Lung (tissue), 12 donors: Measurements from ENCODE around the gene TCHH. TPM values are rescaled to one million over a fixed set of nuclear protein-coding genes. Genes with fewer than 3 reads are reported as not detected.

Source experiments
- ATAC-seq: fragments of 200-7000 bp; cut with Tn5 transposase; one replicate; pipeline ENCODE4 v1.9.1; 2020; ENCODE audit warnings: moderate number of reproducible peaks; ENCODE audit not compliant: insufficient read depth, low FRiP score
- DNase-seq, 3 donors: peaks; one replicate each; pipeline ENCODE4 v3.0.0-alpha.2; 2013 to 2017
- H3K27ac ChIP-seq, 2 donors: one replicate each; pipeline ENCODE4 v1.5.1; 2013; ENCODE audit warnings: mild to moderate bottlenecking in 2 of 2, moderate library complexity in 2 of 2, control low read depth in 1 of 2, inconsistent platforms in 1 of 2, low read depth in 1 of 2, low read length in 1 of 2
- H3K27me3 ChIP-seq, 3 donors: one replicate each; pipeline ENCODE4 v1.5.1; 2013; ENCODE audit warnings: low read length in 2 of 3; ENCODE audit not compliant: control insufficient read depth in 3 of 3, insufficient read depth in 3 of 3
- H3K36me3 ChIP-seq, 4 donors: one replicate each; pipeline ENCODE4 v1.5.1; 2013; ENCODE audit warnings: low read length in 4 of 4, mild to moderate bottlenecking in 1 of 4, moderate library complexity in 1 of 4; ENCODE audit not compliant: control insufficient read depth in 4 of 4, insufficient read depth in 4 of 4
- H3K4me1 ChIP-seq, 5 donors: one replicate each; pipeline ENCODE4 v1.5.1; 2013; ENCODE audit warnings: low read length in 5 of 5, mild to moderate bottlenecking in 2 of 5, moderate library complexity in 1 of 5; ENCODE audit not compliant: control insufficient read depth in 5 of 5, insufficient read depth in 5 of 5
- H3K4me3 ChIP-seq: one replicate; pipeline ENCODE4 v1.5.1; 2013; ENCODE audit warnings: mild to moderate bottlenecking, control low read depth, moderate library complexity
- H3K9ac ChIP-seq, 2 donors: one replicate each; pipeline ENCODE4 v1.5.1; 2013; ENCODE audit warnings: low read length in 2 of 2, control low read depth in 1 of 2; ENCODE audit not compliant: insufficient read depth in 1 of 2
- H3K9me3 ChIP-seq, 4 donors: one replicate each; pipeline ENCODE4 v1.5.1; 2013; ENCODE audit warnings: low read length in 3 of 4, mild to moderate bottlenecking in 1 of 4, moderate library complexity in 1 of 4; ENCODE audit not compliant: control insufficient read depth in 4 of 4, insufficient read depth in 3 of 4
- WGBS, 2 donors: extraction: QIAGEN DNeasy Blood & Tissue Kit; methylation state at CpG; one replicate each; pipeline ENCODE4 v1.1.7; 2013; 5-methylcytosine and 5-hydroxymethylcytosine counted together
- polyA plus RNA-seq, 2 donors: library from polyadenylated mRNA; stranded (reverse); fragments of 200-250 nt; gene quantifications; one replicate each; pipeline ENCODE4 v1.2.1, GENCODE V29; 2013
- total RNA-seq, 2 donors: library from RNA; depleted of rRNA in 1 of 2; stranded (reverse); fragments of >200 nt in 1 of 2; gene quantifications; one replicate each; pipeline ENCODE4 v1.2.1, GENCODE V29; 2014 to 2021
- TF ChIP-seq, protein P1 (sequence below): IDR thresholded peaks from 2 replicates; pipeline ENCODE4 v1.5.1; 2012; ENCODE audit warnings: mild to moderate bottlenecking; ENCODE audit errors: control extremely low read depth, extremely low read depth
- donor health status: control.
- donor health status: control.
- donor health status: Bipolar disorder and iron deficiency.
- donor health status: healthy.
- donor health status: DM: yes; HTN: yes; CAD: no.

TCHH gene
- total and polyA plus RNA-seq, 4 donors, result 0.03 to 0.15 (median 0.04) TPM

DNA sequence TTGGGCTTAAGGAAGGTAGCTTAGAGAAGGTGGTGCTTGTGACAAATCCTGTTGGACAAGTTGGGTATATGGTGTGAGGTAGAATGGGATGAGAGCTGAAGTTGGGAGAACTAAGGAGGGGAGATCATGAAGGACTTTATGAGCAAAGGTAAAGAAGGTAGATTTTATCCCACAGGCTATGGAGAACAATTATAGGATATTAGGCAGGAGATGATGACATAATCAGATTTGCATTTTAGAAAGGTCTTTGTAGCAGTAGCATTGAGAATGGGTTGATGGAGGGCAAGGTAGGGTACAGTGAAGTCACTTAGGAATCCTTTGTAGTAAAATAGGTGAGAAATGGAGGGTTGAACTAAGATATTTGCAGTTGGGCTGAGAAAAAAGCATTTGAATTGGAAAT is 14.9 kb upstream of the TCHH start:
- Histone ChIP-seq H3K27ac (no peak overlapping the region), H3K9me3 (peaks cover 0 to 10% (median 5%) of the 10 kb centered on the region in 4 donors), H3K4me3 (no peak overlapping the region), H3K4me1 (no peaks in the 10 kb centered on the region), H3K27me3 (peaks cover 0 to 28% (median 0%) of the 10 kb centered on the region in 3 donors), H3K9ac (no peak overlapping the region), H3K36me3 (no peaks in the 10 kb centered on the region)
- TF ChIP-seq, protein P1, sequence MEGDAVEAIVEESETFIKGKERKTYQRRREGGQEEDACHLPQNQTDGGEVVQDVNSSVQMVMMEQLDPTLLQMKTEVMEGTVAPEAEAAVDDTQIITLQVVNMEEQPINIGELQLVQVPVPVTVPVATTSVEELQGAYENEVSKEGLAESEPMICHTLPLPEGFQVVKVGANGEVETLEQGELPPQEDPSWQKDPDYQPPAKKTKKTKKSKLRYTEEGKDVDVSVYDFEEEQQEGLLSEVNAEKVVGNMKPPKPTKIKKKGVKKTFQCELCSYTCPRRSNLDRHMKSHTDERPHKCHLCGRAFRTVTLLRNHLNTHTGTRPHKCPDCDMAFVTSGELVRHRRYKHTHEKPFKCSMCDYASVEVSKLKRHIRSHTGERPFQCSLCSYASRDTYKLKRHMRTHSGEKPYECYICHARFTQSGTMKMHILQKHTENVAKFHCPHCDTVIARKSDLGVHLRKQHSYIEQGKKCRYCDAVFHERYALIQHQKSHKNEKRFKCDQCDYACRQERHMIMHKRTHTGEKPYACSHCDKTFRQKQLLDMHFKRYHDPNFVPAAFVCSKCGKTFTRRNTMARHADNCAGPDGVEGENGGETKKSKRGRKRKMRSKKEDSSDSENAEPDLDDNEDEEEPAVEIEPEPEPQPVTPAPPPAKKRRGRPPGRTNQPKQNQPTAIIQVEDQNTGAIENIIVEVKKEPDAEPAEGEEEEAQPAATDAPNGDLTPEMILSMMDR, result no peak
- no peak for ATAC-seq
- DNase-seq, result no peak

DNA sequence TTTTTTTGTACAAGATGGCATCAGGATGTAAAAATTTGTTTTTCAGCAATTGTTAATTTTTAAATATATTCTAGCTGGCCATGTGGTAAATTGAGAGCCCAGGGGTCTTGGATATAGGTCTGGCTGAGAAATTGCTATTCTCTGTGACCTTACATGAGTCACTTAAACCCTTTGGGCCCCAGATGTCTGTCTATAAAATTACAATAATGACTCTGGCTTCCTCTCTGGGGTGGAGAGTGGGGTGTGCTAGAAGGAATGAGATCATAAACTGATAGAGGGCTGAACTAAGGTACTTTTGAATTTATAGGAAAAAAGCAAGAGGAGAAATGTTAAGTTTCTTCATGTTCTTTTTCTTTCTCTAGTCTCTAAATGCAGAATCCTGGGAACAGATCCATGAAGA is 12.4 kb upstream of the TCHH start:
- Histone ChIP-seq H3K27me3 (peaks cover 0 to 27% (median 0%) of the 10 kb centered on the region in 3 donors), H3K27ac (no peak overlapping the region), H3K9me3 (peaks cover 0 to 7% (median 3%) of the 10 kb centered on the region in 4 donors), H3K9ac (no peak overlapping the region), H3K4me1 (no peaks in the 10 kb centered on the region), H3K36me3 (no peaks in the 10 kb centered on the region), H3K4me3 (no peak overlapping the region)
- ATAC-seq, result no peak
- no peak for DNase-seq
- TF ChIP-seq, protein P1, result no peak

DNA sequence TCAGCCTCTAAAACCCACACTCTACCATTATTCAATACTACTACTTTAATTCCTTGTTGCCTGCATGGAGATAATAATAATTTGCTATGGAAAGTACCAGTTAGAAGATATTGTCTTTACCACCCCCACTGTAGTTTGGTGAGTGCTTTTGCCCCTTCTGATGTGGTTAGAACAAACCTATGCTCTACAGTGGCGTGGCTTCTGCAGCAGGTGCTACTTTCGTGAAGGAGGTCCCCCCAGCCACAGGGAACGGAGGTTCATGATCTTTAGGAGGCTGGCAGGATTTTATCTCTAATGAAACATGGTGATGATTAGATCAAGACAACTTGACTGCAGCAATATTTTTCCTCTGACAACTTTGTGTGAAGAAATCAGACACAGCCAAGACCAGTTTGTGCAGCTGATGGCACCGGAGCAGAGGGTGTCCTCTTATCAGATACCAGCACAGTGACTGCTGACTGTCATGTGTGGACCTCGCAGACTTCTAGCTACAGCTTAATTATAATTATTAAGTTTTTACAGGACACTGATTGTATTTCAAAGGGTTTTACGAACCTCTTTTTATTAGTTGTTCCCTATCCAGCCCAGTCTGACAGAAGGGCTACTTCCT is 10.7 kb upstream of the TCHH start:
- no peak overlapping the region for H3K4me3 ChIP-seq
- WGBS, 2 donors, result 74 to 85% methylated on average over 6 of the region's 6 CpGs
- ATAC-seq (no peak), DNase-seq (no peak)
- TF ChIP-seq, protein P1, result no peak
- no peaks in the 10 kb centered on the region for H3K36me3 ChIP-seq
- H3K9me3 ChIP-seq, result peaks cover 0 to 2% (median 0%) of the 10 kb centered on the region in 4 donors
- H3K27ac ChIP-seq, result no peak overlapping the region
- peaks cover 0 to 37% (median 0%) of the 10 kb centered on the region in 3 donors for H3K27me3 ChIP-seq
- H3K4me1 ChIP-seq, result no peaks in the 10 kb centered on the region
- H3K9ac ChIP-seq, result no peak overlapping the region

DNA sequence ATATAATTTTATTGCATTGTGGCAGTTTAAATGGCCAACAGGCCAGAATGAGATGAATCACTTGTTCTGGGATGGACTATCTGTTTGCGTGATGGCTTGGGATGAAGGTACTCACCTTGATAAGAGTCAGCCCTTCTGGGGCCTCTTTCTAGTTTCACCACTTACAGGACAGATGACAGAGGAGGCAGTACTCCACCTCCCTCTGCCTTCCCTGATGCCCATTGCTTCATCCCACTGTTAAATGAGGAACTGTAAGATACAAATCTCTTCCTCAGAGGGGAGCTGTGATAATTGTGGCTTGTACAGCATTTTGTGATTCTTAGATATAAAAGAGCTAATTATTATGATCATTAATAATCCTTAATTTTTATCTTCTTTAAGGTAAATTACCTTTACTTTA is 3.7 kb upstream of the TCHH start:
- Histone ChIP-seq H3K4me1 (no peaks in the 10 kb centered on the region), H3K27ac (no peak overlapping the region), H3K36me3 (no peaks in the 10 kb centered on the region), H3K27me3 (peaks cover 0 to 56% (median 25%) of the 10 kb centered on the region in 3 donors), H3K9me3 (no peaks in the 10 kb centered on the region), H3K9ac (no peak overlapping the region), H3K4me3 (no peak overlapping the region)
- ATAC-seq (no peak), DNase-seq (no peak)
- TF ChIP-seq, protein P1, result no peak
- WGBS, 2 donors, result 88 to 93% methylated on average over 1 of the region's 1 CpG
